Esophagus muscularis mucosa (tissue), 4 donors: ENCODE results near the gene PCP2. TPM values are rescaled to one million over a fixed set of nuclear protein-coding genes. Genes with fewer than 3 reads are reported as not detected.

Experiments used
- DNase-seq: peaks from one replicate; pipeline ENCODE4 v3.0.0-alpha.2; 2017; ENCODE audit errors: extremely low spot score
- H3K27ac ChIP-seq, 4 donors: fragments of 200-600 bp; sonication (generic); replicated peaks in 1 of 4; 1 replicate in 3 of 4; 2 replicates in 1 of 4; pipeline ENCODE4 v1.5.1; 2016 to 2019; ENCODE audit warnings: mild to moderate bottlenecking in 1 of 4
- H3K27me3 ChIP-seq, 4 donors: fragments of 200-600 bp; sonication (generic); one replicate each; pipeline versions ENCODE4 v1.5.1 to v1.6.0; 2016 to 2019
- H3K36me3 ChIP-seq, 4 donors: fragments of 200-600 bp; sonication (generic); one replicate each; pipeline ENCODE4 v1.5.1; 2016 to 2019
- H3K4me1 ChIP-seq, 4 donors: fragments of 200-600 bp; sonication (generic); one replicate each; pipeline ENCODE4 v1.5.1; 2016 to 2019
- H3K4me3 ChIP-seq, 4 donors: fragments of 200-600 bp; sonication (generic); 1 replicate in 2 of 4; 2 replicates in 2 of 4; pipeline ENCODE4 v1.5.1; 2016 to 2019; ENCODE audit warnings: mild to moderate bottlenecking in 4 of 4, moderate library complexity in 1 of 4
- H3K9me3 ChIP-seq, 4 donors: fragments of 200-600 bp; sonication (generic); 1 replicate in 3 of 4; 2 replicates in 1 of 4; pipeline ENCODE4 v1.5.1; 2016 to 2019
- CTCF ChIP-seq, 3 experiments: fragments of 200-600 bp in 2 of 3; fragments of 450-650 bp in 1 of 3; sonication (generic) in 2 of 3; IDR thresholded peaks; one replicate each; pipeline ENCODE4 v1.5.1; 2017 to 2019; ENCODE audit warnings: antibody characterized with exemption in 3 of 3, mild to moderate bottlenecking in 2 of 3, moderate library complexity in 1 of 3
- EP300 ChIP-seq: sonication (generic); formaldehyde crosslinking; IDR thresholded peaks from one replicate; pipeline ENCODE4 v1.6.1; 2017; ENCODE audit warnings: antibody characterized with exemption
- POLR2A ChIP-seq: fragments of 450-650 bp; IDR thresholded peaks from one replicate; pipeline ENCODE4 v1.6.1; 2017; ENCODE audit warnings: antibody characterized with exemption, moderate library complexity, mild to moderate bottlenecking, low read depth
- POLR2AphosphoS5 ChIP-seq, 2 donors: sonication (generic); formaldehyde crosslinking; IDR thresholded peaks; one replicate each; pipeline ENCODE4 v1.6.1; 2017; ENCODE audit warnings: antibody characterized with exemption in 2 of 2
- WGBS: methylation state at CpG from one replicate; pipeline ENCODE4 v1.1.5; 2018; 5-methylcytosine and 5-hydroxymethylcytosine counted together
- intact Hi-C: fragments of 100-400 bp; cut with DNase I; formaldehyde crosslinking; loops from one replicate; pipeline ENCODE4 v1.15.1; 2023
- total RNA-seq, 4 donors: library from RNA; depleted of rRNA; stranded (reverse); fragments of >200 nt; gene quantifications; one replicate each; pipeline versions ENCODE4 v1.1.0 to v1.2.1, GENCODE V29; 2016

Gene PCP2
- total RNA-seq, 4 donors from 2014 or later = not detected

GRCh38 chr19:7662657-7663056, 29.1 kb upstream of the PCP2 start:
- DNase-seq = no peak
- TF ChIP-seq EP300 (no peak), POLR2AphosphoS5 (IDR thresholded peaks at IDR 0.05) (no peak), CTCF (IDR thresholded peaks at IDR 0.05) (no peak), POLR2A (no peak)
- no peaks in the 10 kb centered on the region for H3K36me3 ChIP-seq
- peaks cover 0 to 60% (median 0%) of the 10 kb centered on the region in 4 donors for H3K27me3 ChIP-seq
- no peak overlapping the region for H3K27ac ChIP-seq
- WGBS = 80% methylated on average over 14 of the region's 14 CpGs
- H3K4me1 ChIP-seq = no peaks in the 10 kb centered on the region
- intact Hi-C loops = no loop called here
- H3K4me3 ChIP-seq = no peak overlapping the region
- no peaks in the 10 kb centered on the region for H3K9me3 ChIP-seq

DNA sequence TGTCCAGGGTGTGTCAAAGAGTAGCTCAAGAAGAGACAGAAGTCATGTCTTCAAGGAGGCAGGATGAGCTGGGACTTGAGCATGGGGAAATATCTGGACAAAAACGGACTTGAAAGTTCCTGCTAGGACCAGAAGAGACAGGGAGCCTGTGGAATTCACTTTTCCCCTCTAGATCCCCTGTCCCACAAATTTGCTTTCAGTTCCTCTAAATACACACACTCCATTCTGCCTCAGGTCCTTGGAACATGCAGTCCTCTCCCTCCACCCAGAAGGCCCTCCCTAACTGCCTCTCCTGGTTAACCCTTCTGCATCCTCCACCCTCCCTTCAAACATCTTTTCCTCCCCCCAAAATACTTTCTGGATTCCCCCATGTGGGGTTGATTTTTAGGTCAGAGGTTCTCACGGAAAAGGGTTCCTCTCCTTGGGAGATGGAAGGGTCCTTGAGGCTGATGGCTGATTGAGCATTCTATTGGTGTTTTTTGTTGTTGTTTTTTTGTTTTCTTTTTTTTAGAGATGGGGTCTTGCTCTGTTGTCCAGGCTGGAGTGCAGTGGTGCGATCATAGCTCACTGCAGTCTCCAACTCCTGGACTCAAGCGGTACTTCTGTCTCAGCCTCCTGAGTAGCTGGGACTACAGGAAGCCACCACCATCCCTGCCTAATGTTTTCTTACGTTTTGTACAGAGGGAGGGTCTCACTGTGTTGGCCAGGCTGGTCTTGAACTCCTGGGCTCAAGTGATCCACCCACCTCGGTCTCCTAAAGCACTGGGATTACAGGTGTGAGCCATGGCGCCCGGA, 28.4 kb upstream of the PCP2 start:
- intact Hi-C loops = no loop called here
- H3K27ac ChIP-seq = no peak overlapping the region
- TF ChIP-seq CTCF (IDR thresholded peaks at IDR 0.05) (no peak), POLR2A (no peak), EP300 (no peak), POLR2AphosphoS5 (IDR thresholded peaks at IDR 0.05) (no peak)
- 80% methylated on average over 8 of the region's 8 CpGs for WGBS
- no peaks in the 10 kb centered on the region for H3K36me3 ChIP-seq
- no peaks in the 10 kb centered on the region for H3K9me3 ChIP-seq
- H3K27me3 ChIP-seq = peaks cover 0 to 57% (median 0%) of the 10 kb centered on the region in 4 donors
- no peak for DNase-seq
- H3K4me1 ChIP-seq = no peaks in the 10 kb centered on the region
- H3K4me3 ChIP-seq = no peak overlapping the region

GRCh38 chr19:7658219-7658686, 24.7 kb upstream of the PCP2 start:
- Histone ChIP-seq H3K27me3 (peaks cover 0 to 43% (median 0%) of the 10 kb centered on the region in 4 donors), H3K27ac (no peak overlapping the region), H3K9me3 (no peaks in the 10 kb centered on the region), H3K4me3 (no peak overlapping the region), H3K36me3 (no peaks in the 10 kb centered on the region), H3K4me1 (no peaks in the 10 kb centered on the region)
- intact Hi-C loops = no loop called here
- TF ChIP-seq CTCF (IDR thresholded peaks at IDR 0.05) = no peak
- TF ChIP-seq POLR2AphosphoS5 (IDR thresholded peaks at IDR 0.05) = no peak
- no peak for TF ChIP-seq EP300
- no peak for TF ChIP-seq POLR2A
- no peak for DNase-seq
- WGBS = 32% methylated on average over 8 of the region's 9 CpGs

DNA sequence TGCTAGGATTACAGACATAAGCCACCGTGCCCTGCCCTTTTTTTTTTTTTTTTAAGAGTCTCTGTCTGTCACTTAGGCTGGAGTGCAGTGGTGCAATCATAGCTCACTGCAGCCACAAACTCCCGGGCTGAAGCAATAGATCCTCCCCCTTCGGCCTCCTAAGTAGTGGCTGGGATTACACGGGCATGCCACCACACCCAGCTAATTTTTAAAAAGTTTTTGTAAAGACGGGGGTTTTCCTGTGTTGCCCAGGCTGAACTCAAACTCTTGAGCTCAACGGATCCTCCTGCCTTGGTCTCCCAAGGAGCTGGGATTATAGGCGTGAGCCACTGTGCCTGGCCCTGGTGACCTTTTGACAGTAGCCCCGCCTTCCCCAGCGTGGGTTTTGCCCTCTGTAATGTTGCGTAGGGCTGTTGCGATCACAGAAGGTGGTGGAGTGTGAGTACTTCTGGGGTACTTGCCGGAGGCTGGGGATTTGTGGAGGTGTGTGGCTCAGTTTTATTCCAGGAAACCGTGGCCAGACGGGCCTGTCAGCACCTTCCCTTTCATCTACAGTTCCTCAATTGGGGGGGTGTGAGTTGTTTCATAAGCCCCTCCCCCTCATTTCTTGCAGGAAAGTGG, 23.7 kb upstream of the PCP2 start:
- TF ChIP-seq POLR2A (no peak), POLR2AphosphoS5 (IDR thresholded peaks at IDR 0.05) (no peak), CTCF (IDR thresholded peaks at IDR 0.05) (no peak), EP300 (no peak)
- Histone ChIP-seq H3K4me1 (peaks cover 0 to 3% (median 3%) of the 10 kb centered on the region in 4 donors), H3K27me3 (peaks cover 0 to 36% (median 0%) of the 10 kb centered on the region in 4 donors), H3K9me3 (no peaks in the 10 kb centered on the region), H3K4me3 (no peak overlapping the region), H3K27ac (no peak overlapping the region), H3K36me3 (no peaks in the 10 kb centered on the region)
- intact Hi-C loops = no loop called here
- no peak for DNase-seq
- 53% methylated on average over 14 of the region's 14 CpGs for WGBS
